H1 (cell line): Measurements from ENCODE around the gene EXOSC5. TPM values are rescaled to one million over a fixed set of nuclear protein-coding genes. Genes with fewer than 3 reads are reported as not detected.

ENCODE experiments used
- CTCF ChIA-PET: fragments of 300-600 bp; sonication (Branson Sonifier 250); formaldehyde crosslinking; loops from one replicate; lab custom pipeline; 2021; ENCODE audit not compliant: partially characterized antibody; lab: Charles Lee
- POLR2A ChIA-PET: fragments of 300-600 bp; sonication (Branson Sonifier 250); formaldehyde crosslinking; loops from one replicate; lab custom pipeline; 2021; ENCODE audit warnings: inconsistent platforms; ENCODE audit not compliant: partially characterized antibody; lab: Charles Lee
- DNase-seq, 2 experiments: peaks; one replicate each; pipeline versions ENCODE4 v3.0.0 to v3.0.0-alpha.2; 2010 to 2022; ENCODE audit warnings: low spot score in 2 of 2, low read depth in 1 of 2, mixed read lengths in 1 of 2
- FAIRE-seq: peaks from 2 replicates; lab custom pipeline; 2011; peaks lifted over from hg19 to GRCh38; lab: Jason Lieb, UNC
- H2AFZ ChIP-seq: 2 replicates; pipeline ENCODE4 v1.8.1; 2012; ENCODE audit warnings: low read length, inconsistent platforms
- H2AK5ac ChIP-seq: 2 replicates; pipeline ENCODE4 v1.6.1; 2013; ENCODE audit warnings: low read depth, low read length
- H2BK120ac ChIP-seq: replicated peaks from 2 replicates; pipeline ENCODE3; 2013; ENCODE audit warnings: low read depth, low read length, inconsistent platforms
- H2BK12ac ChIP-seq: 2 replicates; pipeline ENCODE4 v1.6.1; 2013; ENCODE audit warnings: low read depth, low read length
- H2BK15ac ChIP-seq: 2 replicates; pipeline ENCODE4 v1.6.1; 2013; ENCODE audit warnings: low read length
- H2BK20ac ChIP-seq: 2 replicates; pipeline ENCODE4 v1.6.1; 2013; ENCODE audit warnings: low read length
- H2BK5ac ChIP-seq: 2 replicates; pipeline ENCODE4 v1.6.1; 2013; ENCODE audit warnings: low read depth, low read length
- H3K14ac ChIP-seq: 2 replicates; pipeline ENCODE4 v1.6.1; 2013; ENCODE audit warnings: inconsistent platforms; ENCODE audit not compliant: insufficient read length
- H3K18ac ChIP-seq: 2 replicates; pipeline ENCODE4 v1.6.1; 2013; ENCODE audit warnings: low read length; ENCODE audit errors: extremely low read depth
- H3K23ac ChIP-seq: 2 replicates; pipeline ENCODE4 v1.6.1; 2013; ENCODE audit warnings: inconsistent platforms; ENCODE audit not compliant: insufficient read length
- H3K23me2 ChIP-seq: 2 replicates; pipeline ENCODE4 v1.6.1; 2013; ENCODE audit warnings: low read depth, low read length
- H3K27ac ChIP-seq: 2 replicates; pipeline ENCODE4 v1.6.1; 2011; ENCODE audit warnings: low read depth, low read length, inconsistent platforms
- H3K27me3 ChIP-seq, 4 experiments: replicated peaks in 1 of 4; 1 replicate in 1 of 4; 2 replicates in 3 of 4; pipeline versions ENCODE4 v1.6.1 to v1.8.1; 2011 to 2013; ENCODE audit warnings: low read length in 3 of 4, mild to moderate bottlenecking in 3 of 4, inconsistent platforms in 2 of 4, mixed read lengths in 2 of 4, moderate library complexity in 1 of 4; ENCODE audit not compliant: control insufficient read depth in 3 of 4, insufficient read depth in 3 of 4; ENCODE audit errors: extremely low read depth in 1 of 4
- H3K36me3 ChIP-seq, 4 experiments: 2 replicates each; pipeline versions ENCODE4 v1.6.1 to v1.8.1; 2011 to 2013; ENCODE audit warnings: mild to moderate bottlenecking in 4 of 4, low read length in 3 of 4, moderate library complexity in 2 of 4, control low read depth in 1 of 4, inconsistent platforms in 1 of 4; ENCODE audit not compliant: insufficient read depth in 4 of 4, control insufficient read depth in 2 of 4
- H3K4ac ChIP-seq: replicated peaks from 2 replicates; pipeline ENCODE3; 2013; ENCODE audit warnings: low read length, low read depth, mixed read lengths, inconsistent platforms; ENCODE audit not compliant: insufficient read length
- H3K4me1 ChIP-seq, 4 experiments: replicated peaks in 1 of 4; 1 replicate in 1 of 4; 2 replicates in 3 of 4; pipeline versions ENCODE4 v1.6.1 to v1.8.1; 2011 to 2013; ENCODE audit warnings: low read length in 3 of 4, inconsistent platforms in 2 of 4, mixed read lengths in 1 of 4; ENCODE audit not compliant: insufficient read depth in 4 of 4, control insufficient read depth in 3 of 4
- H3K4me2 ChIP-seq, 2 experiments: 2 replicates each; pipeline versions ENCODE4 v1.6.1 to v1.8.1; 2011 to 2013; ENCODE audit warnings: low read depth in 2 of 2, low read length in 2 of 2, control low read depth in 1 of 2, inconsistent platforms in 1 of 2, mild to moderate bottlenecking in 1 of 2; ENCODE audit not compliant: insufficient read depth in 1 of 2
- H3K4me3 ChIP-seq, 4 experiments: fragments of 200-600, 300-600 bp in 1 of 4; sonication (generic), shearing (Covaris generic), sonication (Bioruptor Twin) in 1 of 4; 2 replicates each; pipeline versions ENCODE4 v1.5.1 to v1.8.1; 2011 to 2016; ENCODE audit warnings: low read length in 4 of 4, low read depth in 3 of 4, control low read depth in 2 of 4, inconsistent platforms in 2 of 4, mild to moderate bottlenecking in 2 of 4, mixed read lengths in 1 of 4, moderate library complexity in 1 of 4; ENCODE audit not compliant: insufficient read depth in 2 of 4; ENCODE audit errors: extremely low read depth in 1 of 4
- H3K56ac ChIP-seq: replicated peaks from 2 replicates; pipeline ENCODE3; 2013; ENCODE audit warnings: low read depth, mild to moderate bottlenecking, mixed read lengths, low read length, inconsistent platforms; ENCODE audit not compliant: insufficient read length
- H3K79me1 ChIP-seq: 2 replicates; pipeline ENCODE4 v1.6.1; 2013; ENCODE audit warnings: low read depth, low read length, control low read depth
- H3K79me2 ChIP-seq, 2 experiments: 2 replicates each; pipeline versions ENCODE4 v1.6.1 to v1.8.1; 2012 to 2013; ENCODE audit warnings: low read length in 2 of 2, mild to moderate bottlenecking in 2 of 2, inconsistent platforms in 1 of 2; ENCODE audit not compliant: insufficient read depth in 2 of 2, control insufficient read depth in 1 of 2
- H3K9ac ChIP-seq, 4 experiments: replicated peaks in 1 of 4; 1 replicate in 1 of 4; 2 replicates in 3 of 4; pipeline versions ENCODE4 v1.6.1 to v1.8.1; 2011 to 2013; ENCODE audit warnings: low read depth in 3 of 4, low read length in 3 of 4, control low read depth in 2 of 4, mild to moderate bottlenecking in 2 of 4, moderate library complexity in 2 of 4, inconsistent platforms in 1 of 4; ENCODE audit errors: extremely low read depth in 1 of 4
- H3K9me3 ChIP-seq, 2 experiments: 2 replicates each; pipeline versions ENCODE4 v1.6.1 to v1.8.1; 2012 to 2013; ENCODE audit warnings: mild to moderate bottlenecking in 2 of 2, moderate library complexity in 2 of 2, control low read depth in 1 of 2, inconsistent platforms in 1 of 2, low read depth in 1 of 2, low read length in 1 of 2, mixed read lengths in 1 of 2; ENCODE audit not compliant: insufficient read depth in 2 of 2
- H4K20me1 ChIP-seq, 2 experiments: replicated peaks in 1 of 2; 2 replicates each; pipeline versions ENCODE3 to v1.8.1; 2011 to 2013; ENCODE audit warnings: inconsistent platforms in 2 of 2, low read length in 2 of 2, mild to moderate bottlenecking in 1 of 2; ENCODE audit not compliant: insufficient read depth in 2 of 2, control insufficient read depth in 1 of 2
- H4K5ac ChIP-seq: 2 replicates; pipeline ENCODE4 v1.6.1; 2013; ENCODE audit warnings: low read length, low read depth, mixed read lengths, inconsistent platforms; ENCODE audit not compliant: insufficient read length
- H4K8ac ChIP-seq: 2 replicates; pipeline ENCODE4 v1.8.0; 2013; ENCODE audit warnings: mild to moderate bottlenecking, moderate library complexity, low read length, inconsistent platforms; ENCODE audit not compliant: insufficient read depth; ENCODE audit errors: extremely low read depth
- H4K91ac ChIP-seq: replicated peaks from 2 replicates; pipeline ENCODE3; 2013; ENCODE audit warnings: low read length, mixed read lengths, inconsistent platforms; ENCODE audit not compliant: insufficient read length
- ASH2L ChIP-seq: fragments of 200-600, 300-600 bp; sonication (generic); IDR thresholded peaks from one replicate; pipeline ENCODE4 v1.7.1; 2017; ENCODE audit warnings: low read length
- CTCF ChIP-seq, 3 experiments: IDR thresholded peaks; 1 replicate in 2 of 3; 2 replicates in 1 of 3; pipeline versions ENCODE4 v1.5.1 to v1.6.1; 2011; ENCODE audit warnings: low read length in 3 of 3, mild to moderate bottlenecking in 3 of 3, inconsistent platforms in 2 of 3, low read depth in 1 of 3, moderate library complexity in 1 of 3; ENCODE audit not compliant: insufficient read depth in 1 of 3; ENCODE audit errors: control extremely low read depth in 1 of 3
- RAD21 ChIP-seq, 2 experiments: IDR thresholded peaks in 1 of 2; conservative IDR thresholded peaks in 1 of 2; 2 replicates each; pipeline ENCODE4 v1.6.1; 2011; ENCODE audit warnings: low read depth in 2 of 2, low read length in 2 of 2, improper control_type of control experiment in 1 of 2, inconsistent platforms in 1 of 2, mild to moderate bottlenecking in 1 of 2, moderate library complexity in 1 of 2
- TAF7 ChIP-seq: optimal IDR thresholded peaks from 2 replicates; pipeline ENCODE3; 2011; ENCODE audit warnings: low read depth, mild to moderate bottlenecking, inconsistent platforms, low read length, moderate library complexity, borderline replicate concordance
- YY1 ChIP-seq: IDR thresholded peaks from 2 replicates; pipeline ENCODE4 v1.6.1; 2011; ENCODE audit warnings: low read depth, mild to moderate bottlenecking, low read length
- WGBS, 2 experiments: shearing (Covaris generic) in 1 of 2; methylation state at CpG; one replicate each; pipeline versions ENCODE4 v1.1.6 to v1.1.7; 2013 to 2015; ENCODE audit warnings: low lambda C conversion rate in 2 of 2, mixed read lengths in 2 of 2, inconsistent platforms in 1 of 2, low coverage in 1 of 2, missing lambda C conversion rate in 1 of 2; ENCODE audit not compliant: insufficient replicate concordance in 2 of 2, insufficient coverage in 1 of 2, insufficient read length in 1 of 2; ENCODE audit errors: extremely low coverage in 1 of 2, missing lambda C conversion rate in 1 of 2; 5-methylcytosine and 5-hydroxymethylcytosine counted together
- polyA plus RNA-seq, 7 experiments: library from polyadenylated mRNA; depleted of rRNA in 3 of 7; stranded (reverse) in 5 of 7; unstranded in 2 of 7; fragments of >200 nt in 5 of 7; fragments of 200-250 nt in 2 of 7; gene quantifications; 1 replicate in 5 of 7; 2 replicates in 1 of 7; 4 replicates in 1 of 7; pipeline versions ENCODE4 v1.2.1 to v1.2.3, GENCODE V29; 2011 to 2013; ENCODE audit warnings: missing spikeins in 2 of 7, mixed read lengths in 2 of 7
- total RNA-seq: library from RNA; stranded (reverse); fragmentation: NEBNext Ultra II Directional; extraction: Animal tissue kit (Norgen Biotek cat#: 25700); gene quantifications from 2 replicates; pipeline ENCODE4 v1.2.1, GENCODE V29; 2021

EXOSC5 gene
- total and polyA plus RNA-seq, 2 of the 8 experiments (the other 6 are each of a cell fraction or from before 2014, with no cell fraction given): 56.2 to 92.8 TPM

GRCh38 chr19:41408256-41408655 is 11.1 kb upstream of the EXOSC5 start:
- Histone ChIP-seq H4K5ac (no peak overlapping the region), H2BK120ac (no peak overlapping the region), H4K20me1 (peaks cover 0 to 5% of the 10 kb centered on the region in 2 experiments), H3K4me1 (peaks cover 0 to 5% (median 1%) of the 10 kb centered on the region in 4 experiments; a peak in 5 of 7 replicates), H3K14ac (no peak overlapping the region), H2BK12ac (no peak overlapping the region), H3K56ac (no peak overlapping the region), H3K79me1 (no peaks in the 10 kb centered on the region), H3K27ac (no peak overlapping the region), H4K8ac (no peak overlapping the region), H3K4me2 (no peak overlapping the region), H3K79me2 (no peaks in the 10 kb centered on the region), H3K27me3 (no peaks in the 10 kb centered on the region), H2BK5ac (no peak overlapping the region), H2AK5ac (no peak overlapping the region), H3K9me3 (no peaks in the 10 kb centered on the region), H2BK15ac (no peak overlapping the region), H2BK20ac (no peak overlapping the region), H3K4me3 (no peak overlapping the region), H3K23ac (no peak overlapping the region), H3K18ac (no peak overlapping the region), H2AFZ (no peak overlapping the region), H3K23me2 (no peaks in the 10 kb centered on the region), H3K36me3 (peaks cover 0 to 5% (median 2%) of the 10 kb centered on the region in 4 experiments; a peak in 4 of 8 replicates), H3K4ac (no peak overlapping the region), H3K9ac (no peak overlapping the region), H4K91ac (no peak overlapping the region)
- ChIA-PET CTCF (interaction anchor here (0.6 to 4.9 kb wide), 12 partner anchors 9 to 162 kb away, joined by 3 to 34 read pairs (median 4); partner anchors contain the start of gene B3GNT8), POLR2A (interaction anchor here (0.6 to 3.3 kb wide), 10 partner anchors 8 to 113 kb away, joined by 3 to 13 read pairs (median 4); partner anchors contain the start of genes B3GNT8 and DMAC2)
- FAIRE-seq: no peak
- DNase-seq: no peak
- peak; percentile 13 to 47; a peak in 2 of 4 replicates for TF ChIP-seq RAD21 (IDR thresholded peaks at IDR 0.05 in 1 of 2, conservative IDR thresholded peaks at IDR 0.05 in 1 of 2; ENCODE audit: low read depth in 2 of 2, low read length in 2 of 2)
- no peak for TF ChIP-seq TAF7
- TF ChIP-seq YY1: no peak
- peak in 2 of 3 experiments; percentile 16 to 49; a peak in 2 of 4 replicates for TF ChIP-seq CTCF (IDR thresholded peaks at IDR 0.05; ENCODE audit: control extremely low read depth in 1 of 3, insufficient read depth in 1 of 3, low read depth in 1 of 3, low read length in 3 of 3)
- TF ChIP-seq ASH2L: no peak
- WGBS, 2 experiments: 84% methylated on average over 4 of the region's 4 CpGs; no CpG with 5 or more reads in 1 of the 2 experiments
